GM12892 (cell line): ENCODE results near the gene MEGF11.

Experiments used
- POLR2A ChIP-seq: IDR thresholded peaks from 2 replicates; pipeline ENCODE4 v1.6.1; 2011; ENCODE audit warnings: low read depth, low read length, control low read depth
- POLR2AphosphoS5 ChIP-seq: IDR thresholded peaks from 2 replicates; pipeline ENCODE4 v1.6.1; 2011; ENCODE audit warnings: low read depth, low read length, control low read depth
- TAF1 ChIP-seq: IDR thresholded peaks from 2 replicates; pipeline ENCODE4 v1.6.1; 2011; ENCODE audit warnings: low read depth, mild to moderate bottlenecking, control low read depth, low read length, borderline replicate concordance

- no peak for TF ChIP-seq TAF1
- no peak for TF ChIP-seq POLR2AphosphoS5
- TF ChIP-seq POLR2A: no peak
Observed at GRCh38 chr15:66126456-66126855, 127.1 kb downstream of the MEGF11 start.
